SIG-M5 treated with dmso at 0.1 percent for 504 hours (cell line): ENCODE results near the gene STS.

Experiments used
- DNase-seq: peaks from one replicate; lab custom pipeline; 2025; ENCODE audit not compliant: unreplicated experiment; lab: John Stamatoyannopoulos, UW

Gene STS

DNA sequence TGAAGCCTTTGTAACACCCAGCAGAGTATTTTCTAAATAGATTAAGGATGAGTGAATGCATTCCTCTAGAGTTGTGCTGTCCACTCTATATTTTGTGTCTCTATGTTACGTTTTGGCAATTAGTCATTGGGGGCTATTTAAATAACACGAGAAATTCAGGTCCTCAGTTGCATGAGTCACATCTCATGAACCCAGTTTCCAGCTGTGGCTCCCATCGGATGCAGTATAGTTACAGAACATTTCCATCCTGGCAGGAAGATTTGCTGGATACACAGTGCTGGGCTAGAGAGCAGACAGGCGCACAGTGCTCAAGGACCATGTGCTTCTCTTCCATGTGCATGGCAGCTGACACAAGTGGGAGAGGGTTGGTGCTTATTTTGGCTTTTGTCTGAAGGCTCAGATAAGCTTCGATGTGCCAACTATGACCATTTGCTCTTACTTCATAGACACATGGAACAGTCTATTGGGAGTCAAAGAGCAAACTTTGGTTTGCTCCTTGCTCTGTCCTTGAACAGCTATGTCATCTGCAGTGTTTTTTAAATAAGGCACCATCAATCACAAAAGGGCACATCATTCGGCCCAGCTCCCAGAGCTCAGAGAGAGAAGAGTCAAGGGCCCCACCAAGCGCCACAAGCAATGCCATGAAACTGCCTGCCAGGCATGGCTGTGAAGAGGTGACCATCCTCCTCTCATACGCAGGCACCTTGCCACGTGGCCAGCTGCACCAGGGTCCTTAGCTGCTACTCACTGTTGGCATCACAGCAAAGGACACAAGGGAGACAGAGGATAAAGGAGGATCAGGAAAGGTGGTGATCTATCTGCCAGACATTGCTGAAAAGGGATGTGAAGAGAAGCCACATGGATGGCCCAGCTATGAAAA is 8.1 kb upstream of the STS start:
- DNase-seq: no peak

DNA sequence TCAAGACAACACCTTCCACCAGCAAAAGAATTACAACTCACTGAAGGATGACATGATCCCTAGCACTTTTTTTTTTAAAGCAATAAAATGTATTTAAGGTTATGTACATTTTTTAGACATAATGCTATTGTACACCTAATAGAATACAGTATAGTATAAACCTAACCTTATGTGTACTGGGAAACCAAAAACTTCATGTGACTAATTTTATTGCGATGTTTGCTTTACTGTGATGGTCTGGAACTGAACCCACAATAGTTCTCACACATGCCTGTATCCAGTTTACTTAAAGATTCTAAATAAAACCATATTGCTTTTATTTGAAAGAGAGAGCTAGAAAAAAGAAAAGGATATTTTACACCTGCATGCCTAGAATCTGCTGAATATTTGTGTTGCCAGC is 4.4 kb upstream of the STS start:
- DNase-seq: no peak

DNA sequence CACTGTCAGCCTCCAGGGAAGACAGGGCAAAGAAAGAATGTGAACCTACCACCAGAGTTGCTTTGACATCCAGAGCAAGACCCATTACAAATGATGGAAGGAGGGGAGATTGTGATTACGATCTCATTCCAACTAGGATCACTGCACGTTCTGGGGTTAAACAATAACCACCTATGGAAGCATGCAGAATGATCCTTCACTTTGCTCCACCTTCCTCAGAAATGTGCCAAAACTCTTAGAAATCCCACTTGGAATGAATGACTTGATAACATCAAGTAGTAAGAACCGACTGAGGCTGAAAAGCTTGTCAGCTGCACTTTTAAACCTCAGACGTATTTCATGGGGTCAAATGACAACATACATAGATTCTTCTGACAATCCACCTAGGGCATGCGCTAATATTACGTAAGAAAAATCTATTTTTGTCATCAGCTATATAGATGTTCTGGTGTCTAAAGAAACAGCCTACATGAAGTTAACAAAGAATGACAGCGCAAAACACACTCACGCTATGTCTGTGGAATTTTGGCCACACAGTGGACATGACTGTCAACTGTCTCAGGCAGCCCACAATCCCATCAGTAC is 3.5 kb upstream of the STS start:
- peak; percentile 21 for DNase-seq

DNA sequence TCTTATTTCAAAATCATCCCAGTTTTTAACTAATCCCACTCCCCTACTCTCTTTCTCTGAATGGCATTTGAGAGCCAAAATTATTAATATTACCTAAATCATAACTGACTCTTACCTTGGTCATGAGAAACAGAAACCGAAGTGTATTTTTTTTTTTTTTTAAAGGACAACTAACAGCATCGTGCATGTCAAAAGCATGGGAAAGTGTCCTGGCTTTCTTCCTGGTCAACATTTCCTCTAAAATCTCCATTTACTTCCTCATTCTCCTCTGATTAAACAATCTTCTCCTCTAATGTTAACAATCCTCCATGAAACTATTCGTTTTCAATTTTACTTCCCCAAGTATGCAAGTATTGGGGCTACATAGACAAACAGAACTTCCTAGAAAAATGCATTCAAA is 2.1 kb upstream of the STS start:
- DNase-seq: peak; percentile 14

DNA sequence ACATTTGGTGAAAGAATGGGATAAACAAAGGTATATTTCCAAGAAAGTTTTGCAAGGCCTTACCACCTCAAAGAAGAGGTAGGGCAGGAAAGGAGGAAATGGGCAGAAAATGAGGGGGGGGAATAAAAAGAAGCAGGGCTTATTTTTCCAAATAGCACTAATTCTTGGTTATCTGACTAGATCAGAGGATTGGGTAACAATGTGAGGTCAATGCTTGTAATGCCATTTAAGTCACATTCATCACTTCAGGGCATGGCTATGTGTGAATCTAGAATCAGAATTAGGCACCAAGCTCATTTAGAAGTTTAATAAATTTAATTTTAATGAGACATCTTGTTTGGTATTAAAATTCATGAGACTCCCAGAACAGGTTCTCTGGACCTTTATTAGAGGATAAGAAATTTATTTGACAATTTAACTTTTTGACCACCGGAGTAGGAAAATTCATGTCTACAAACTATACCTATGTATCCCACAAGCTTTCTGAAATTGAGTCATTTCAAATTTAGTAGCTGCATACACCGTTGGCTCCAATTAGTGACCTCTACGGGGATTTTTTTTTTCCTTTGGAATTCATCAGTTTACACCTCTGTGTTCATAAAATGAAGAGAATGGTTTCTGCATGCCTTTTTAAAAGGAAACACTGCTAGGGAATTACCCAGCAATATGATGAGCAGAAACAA is 1.4 kb upstream of the STS start:
- peak; percentile 5 for DNase-seq

DNA sequence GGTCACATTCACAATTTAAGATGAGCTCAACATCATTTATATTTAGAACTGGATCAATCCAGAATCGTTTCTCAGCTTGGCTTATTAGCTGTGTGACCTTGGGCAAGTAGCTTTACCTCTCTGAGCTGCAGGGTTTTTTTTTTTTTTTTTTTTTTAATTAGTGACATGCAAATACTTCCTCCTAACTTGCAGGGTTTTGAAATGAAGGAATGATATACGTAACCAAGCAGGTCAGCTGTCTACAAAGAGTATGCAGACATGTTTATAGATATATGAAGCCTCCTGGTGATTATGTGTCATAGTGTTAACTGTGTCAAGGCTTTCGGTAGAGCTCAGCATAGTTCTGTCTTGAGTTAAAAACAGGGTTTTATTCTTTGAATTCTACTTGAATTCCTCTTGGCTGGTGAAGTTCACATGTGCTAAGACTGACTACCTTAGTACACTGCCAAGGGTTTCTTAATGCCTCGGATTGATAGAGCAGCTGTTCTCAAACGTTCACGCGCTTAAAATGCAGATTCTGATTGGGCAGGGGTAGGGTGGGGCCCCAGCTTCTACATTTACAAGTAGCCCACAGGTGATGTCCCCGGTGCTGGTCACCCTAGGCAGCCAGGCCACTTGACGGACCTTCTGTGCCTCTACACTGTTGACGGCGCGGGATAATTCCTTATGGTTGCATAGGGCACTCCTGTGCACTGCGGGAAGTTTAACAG is 654 bp upstream of the STS start:
- DNase-seq: peak; percentile 20

DNA sequence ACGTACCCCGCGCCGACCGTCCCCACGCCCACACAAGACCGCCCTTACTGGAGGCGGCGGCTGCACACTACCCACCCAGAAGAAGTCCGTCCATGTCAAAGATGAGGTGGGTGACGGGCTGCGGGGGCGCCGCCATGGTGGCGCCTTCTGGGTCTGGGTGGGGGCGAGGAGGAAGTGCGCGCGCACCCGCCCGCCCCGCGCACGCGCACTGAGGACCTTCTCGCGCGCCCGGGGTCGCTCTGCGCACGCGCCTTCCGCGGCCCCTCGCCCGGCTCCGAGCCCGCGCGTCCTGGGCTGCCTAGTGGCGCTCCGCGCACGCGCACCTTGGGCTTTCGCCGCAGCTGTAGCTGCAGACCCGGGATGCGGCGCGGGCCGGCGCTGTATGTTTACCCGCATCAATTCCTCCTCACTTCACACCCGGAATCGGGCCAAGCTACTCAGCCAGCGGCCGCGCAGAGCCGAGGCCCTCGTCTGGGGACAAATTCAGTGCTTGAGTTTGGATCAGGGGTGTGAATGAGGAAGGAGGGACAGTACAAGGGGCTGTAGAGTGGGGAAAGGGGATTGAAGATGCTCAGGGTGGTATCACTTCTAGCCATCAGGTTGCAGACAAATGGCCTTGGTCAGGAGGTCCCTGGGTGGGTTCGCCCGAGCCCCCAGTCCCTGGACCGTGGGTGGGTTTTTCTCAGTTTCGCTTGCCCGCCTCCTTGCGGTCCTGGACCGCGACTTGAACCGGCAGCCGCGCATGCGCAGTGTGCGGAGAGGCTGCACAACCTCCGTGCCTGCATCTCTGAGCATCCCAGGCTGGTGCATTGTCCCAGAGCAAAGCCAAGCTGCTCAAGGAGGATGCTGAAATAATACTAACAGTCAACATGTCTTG is 704 bp downstream of the STS start, which contains the start of gene PUDP:
TSS of gene PUDP (minus strand) at position 176 of the 877 bp plus-strand sequence. CDS start at position 136, 40 bp downstream.
- DNase-seq: peak; percentile 66

DNA sequence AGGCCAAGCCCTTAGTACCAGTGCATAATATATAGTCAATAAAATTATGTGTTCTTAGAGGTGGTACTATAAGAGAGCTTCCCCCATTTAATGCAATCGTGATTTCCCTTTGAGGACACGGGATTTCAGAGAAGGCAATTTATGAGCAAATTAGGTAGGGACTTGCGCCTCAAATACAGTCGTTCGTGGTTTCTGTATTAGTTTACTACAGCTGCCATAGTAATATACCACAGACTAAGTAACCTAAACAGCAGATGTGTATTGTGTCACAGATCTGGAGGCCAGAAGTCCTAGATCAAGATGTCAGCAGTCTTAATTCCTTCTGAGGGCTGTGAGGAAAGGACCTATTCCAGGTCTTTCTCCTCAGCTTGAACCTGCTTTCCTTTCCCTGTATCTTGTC is 1.9 kb downstream of the STS start:
- no peak for DNase-seq

DNA sequence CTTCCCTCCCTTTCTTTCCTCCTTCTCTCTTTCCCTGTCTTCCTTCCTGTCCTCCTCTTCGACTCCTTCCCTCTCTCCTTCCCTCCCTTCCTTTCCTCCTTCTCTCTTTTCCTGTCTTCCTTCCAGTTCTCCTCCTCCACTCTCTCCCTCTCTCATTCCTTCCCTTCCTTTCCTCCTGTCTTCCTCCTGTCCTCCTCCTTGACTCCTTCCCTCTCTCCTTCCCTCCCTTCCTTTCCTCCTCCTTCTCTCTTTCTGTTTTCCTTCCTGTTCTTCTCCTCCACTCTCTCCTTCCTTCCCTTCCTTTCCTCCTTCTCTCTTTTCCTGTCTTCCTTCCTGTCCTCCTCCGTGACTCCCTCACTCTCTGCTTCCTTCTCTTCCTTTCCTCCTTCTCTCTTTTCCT is 5.7 kb downstream of the STS start:
- no peak for DNase-seq

DNA sequence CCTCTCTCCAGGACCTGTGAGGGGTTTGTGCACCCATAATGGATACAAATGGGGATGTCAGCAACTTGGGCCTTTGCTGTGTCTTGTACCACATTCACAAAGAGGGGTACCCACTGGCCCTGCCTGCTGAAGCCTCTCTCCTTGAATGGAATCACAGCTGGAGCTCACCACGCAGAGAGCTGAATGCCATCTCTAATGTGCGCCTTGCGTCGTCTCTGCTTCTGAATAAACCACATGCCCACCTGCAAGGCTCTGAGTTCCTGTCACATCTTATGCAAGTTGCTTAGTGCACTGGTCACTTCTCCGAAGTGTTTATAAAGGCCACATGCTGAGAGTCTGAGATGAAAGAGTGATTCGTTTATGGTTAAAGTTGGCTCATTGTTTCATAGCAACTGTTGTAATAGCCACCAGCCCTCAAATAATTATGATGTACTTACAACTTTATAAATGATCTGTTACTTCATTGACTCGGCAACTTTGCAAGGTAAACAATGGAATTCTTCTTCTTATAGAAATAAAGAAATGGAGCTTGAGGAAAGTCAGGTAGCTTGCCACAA is 6.6 kb downstream of the STS start:
- DNase-seq: no peak

DNA sequence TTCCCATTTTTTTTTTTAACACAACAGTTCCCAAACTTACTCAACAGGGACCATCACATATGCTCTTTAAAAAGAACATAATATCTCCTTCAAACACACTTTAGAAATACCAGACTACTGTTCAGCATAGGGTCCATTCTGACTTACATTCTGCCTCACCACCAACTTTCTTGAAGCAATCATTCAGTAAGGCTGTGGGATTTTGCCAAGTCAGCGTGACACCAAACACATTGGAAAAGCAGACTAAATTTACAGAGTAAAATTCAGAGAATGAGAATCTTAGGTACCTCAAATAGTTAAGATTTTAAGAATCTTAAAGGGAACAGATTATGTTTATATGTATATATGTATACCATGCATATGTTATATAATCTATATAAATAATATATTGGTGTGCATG is 7.7 kb downstream of the STS start:
- DNase-seq: no peak

DNA sequence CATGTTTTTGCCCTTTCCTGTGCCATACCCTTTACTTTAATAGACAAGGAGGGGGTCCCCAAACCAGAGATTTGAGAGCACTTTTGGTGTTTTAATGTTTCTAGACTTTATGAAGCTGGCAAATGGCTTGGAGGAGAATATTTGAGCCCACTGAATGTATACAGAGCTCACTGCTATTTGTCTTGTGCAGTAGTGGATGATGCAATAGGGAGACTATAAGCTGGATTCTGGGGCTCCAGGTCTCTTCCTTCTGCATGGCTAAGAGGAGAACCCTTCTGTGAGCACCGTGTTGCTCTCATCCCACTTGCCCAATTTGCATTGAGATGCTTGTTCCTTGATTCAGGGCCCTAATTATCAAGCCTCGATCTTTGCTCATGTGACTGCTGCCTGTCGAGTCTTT is 9.4 kb downstream of the STS start:
- no peak for DNase-seq

DNA sequence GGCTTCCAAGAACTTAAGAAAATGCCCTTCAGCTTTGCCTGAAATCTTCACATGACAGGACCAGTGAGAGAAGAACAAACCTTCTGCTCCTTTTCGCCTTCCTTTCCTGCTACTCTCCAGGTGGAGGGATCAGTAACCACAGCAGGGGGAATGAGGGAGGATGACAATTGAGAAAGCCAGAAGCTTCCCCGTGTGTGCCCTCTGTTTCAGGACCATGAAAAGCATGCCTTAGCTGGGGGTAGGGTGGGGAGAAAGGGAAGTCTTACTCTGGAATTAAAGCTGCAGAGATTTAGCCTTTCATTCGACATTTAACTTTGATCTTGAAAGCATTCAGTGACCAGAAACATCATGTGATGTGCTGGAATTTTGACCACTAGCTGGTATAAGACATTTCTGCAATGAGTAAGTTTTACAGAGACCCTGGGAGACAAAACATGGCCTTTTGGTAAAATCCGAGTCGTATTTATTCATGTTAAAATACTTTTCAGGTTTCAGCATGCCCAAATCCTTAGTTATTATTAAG is 11.0 kb downstream of the STS start:
- no peak for DNase-seq

DNA sequence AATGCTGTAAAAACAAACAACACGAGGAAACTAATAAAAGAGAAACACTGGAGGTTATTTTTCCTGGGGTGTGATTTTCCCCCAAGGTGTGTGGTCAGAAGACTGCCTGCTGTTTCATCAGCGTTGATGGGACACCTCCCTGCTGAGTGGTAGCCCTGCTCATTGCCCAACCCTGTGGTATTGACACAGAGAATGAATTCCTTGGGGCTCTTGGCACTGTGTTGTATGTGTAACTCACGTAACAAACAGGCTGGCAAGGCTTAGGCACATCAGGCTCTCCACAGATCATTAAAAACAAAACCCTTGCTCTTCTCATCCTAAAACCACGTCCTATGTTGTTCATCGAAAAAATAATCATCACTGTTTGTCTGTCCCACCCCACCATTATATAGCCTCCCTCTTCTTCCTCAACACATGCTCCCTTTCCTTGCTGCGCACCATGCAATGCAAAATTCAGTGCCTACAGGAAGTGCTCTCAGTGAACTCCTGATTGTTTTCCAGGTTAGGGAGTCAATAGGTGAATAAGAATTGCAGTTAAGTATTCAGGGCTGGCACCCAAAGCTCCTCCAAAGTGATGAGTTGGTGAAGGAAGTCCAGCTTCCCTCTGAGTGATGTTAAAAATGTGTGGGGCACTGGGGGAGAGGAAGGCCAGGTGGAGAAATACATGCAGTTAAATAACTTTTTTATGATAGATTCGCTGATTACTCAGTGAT is 11.8 kb downstream of the STS start:
- DNase-seq: no peak

DNA sequence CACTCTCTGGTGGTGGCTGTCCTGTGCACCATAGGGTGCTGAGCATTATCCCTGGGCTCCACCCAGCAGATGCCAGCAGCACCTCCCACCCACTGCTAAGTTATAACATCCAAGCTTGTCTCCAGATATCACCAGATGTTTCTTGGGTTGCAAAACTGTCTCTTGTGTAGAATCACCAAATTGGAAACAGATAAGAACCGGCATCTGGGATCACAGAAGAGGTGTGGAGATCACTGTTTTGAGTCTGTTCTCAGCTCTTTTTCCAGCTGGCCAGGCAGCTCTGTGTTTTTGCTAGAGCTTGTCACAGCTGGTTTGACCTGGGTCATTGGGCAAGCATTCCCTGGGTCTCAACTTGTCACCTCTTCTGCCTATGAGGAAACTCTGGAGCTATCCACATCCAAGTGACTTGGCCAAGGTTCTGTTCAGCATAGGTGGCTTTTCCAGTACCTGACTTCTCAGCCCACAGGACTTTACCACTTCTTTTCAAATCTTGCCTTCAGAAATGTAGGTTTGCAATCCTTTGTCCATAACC is 15.7 kb downstream of the STS start:
- DNase-seq: no peak

DNA sequence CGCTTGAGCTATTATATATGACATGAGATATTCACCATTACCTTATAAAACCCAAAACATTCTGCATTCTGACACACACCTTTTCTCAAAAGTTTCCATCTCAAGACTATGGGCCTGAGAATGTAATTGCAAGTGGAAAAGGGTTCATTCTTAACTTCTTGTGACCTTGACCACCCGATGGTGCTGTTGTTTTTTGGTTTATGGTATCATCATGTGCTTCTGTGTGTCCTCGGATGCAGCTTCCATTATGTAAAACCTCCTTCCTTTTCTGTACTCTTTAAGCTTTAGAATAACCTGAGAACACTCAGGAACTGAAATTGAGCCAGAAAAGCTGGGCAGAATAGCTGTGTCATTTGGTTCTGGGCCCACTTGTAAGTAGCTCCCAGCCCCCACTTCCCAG is 16.7 kb downstream of the STS start:
- DNase-seq: no peak

DNA sequence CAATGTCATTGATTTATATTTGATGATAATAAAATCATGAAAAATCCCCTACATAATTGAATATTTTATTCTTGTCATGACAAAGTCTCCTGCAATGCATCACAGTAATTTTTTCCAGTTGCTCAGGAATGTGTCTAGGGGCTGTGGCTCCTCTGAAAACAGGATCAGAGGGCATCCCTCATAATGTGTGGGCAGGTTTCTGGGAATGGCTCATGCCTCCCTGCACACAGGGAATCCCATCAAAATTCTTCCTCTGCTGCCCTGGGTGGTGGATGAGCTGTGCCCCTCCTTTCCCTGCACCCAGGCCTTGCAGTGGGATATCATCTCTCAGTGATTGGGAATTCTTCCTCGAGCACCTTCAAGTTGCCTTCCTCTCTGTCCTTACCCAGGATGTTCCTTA is 20.9 kb downstream of the STS start:
- DNase-seq: no peak

DNA sequence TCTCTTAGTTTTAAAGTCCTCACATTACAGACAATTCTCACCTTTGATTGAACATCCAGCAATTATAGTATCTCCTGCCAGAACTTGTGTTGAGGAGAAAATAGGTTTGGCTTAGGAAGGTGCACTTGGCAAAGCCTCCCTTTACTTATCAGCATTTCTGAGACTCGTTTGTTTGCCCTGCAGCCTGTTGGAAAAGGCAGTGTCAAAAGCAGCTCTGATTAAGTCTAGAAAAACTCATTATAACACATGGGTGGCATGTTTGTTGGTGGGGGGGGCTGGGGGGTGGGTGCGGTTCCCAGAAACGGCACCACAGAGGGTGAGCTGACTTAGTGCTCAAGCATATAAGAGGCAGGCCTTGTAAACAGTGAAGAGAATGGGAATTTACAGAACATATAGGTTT is 22.1 kb downstream of the STS start:
- no peak for DNase-seq

DNA sequence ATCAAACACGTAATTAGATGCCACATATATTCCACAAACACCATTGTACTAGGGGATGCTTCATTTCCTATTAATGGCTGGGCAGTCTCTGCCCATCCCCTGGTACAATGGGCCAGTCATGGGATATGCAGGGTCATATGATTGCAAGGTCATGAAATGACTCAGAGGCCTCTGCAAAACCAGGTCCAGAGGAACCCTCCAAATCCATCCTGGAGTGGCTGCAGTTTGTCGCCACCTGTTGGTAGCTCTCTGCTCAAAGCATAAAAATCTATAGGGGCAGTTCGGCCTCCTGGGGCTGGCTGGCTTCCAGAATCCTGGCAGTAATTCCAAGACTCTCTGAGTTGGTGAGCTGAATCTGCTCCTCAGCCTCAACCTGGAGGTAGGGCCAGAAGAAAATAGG is 23.4 kb downstream of the STS start:
- peak; percentile 1 for DNase-seq
